ENCODE data around the gene C9orf153. TPM values are rescaled to one million over a fixed set of nuclear protein-coding genes. Genes with fewer than 3 reads are reported as not detected.

C9orf153 gene
- total RNA-seq, 1 experiment from 2014 or later: 0.17 TPM

GRCh38 chr9:86222667-86223066 is 36.8 kb downstream of the C9orf153 start:
- Histone ChIP-seq H4K20me1 (ENCODE audit: control insufficient read depth, insufficient read depth, insufficient read length) (no peaks in the 10 kb centered on the region), H4K8ac (replicated peaks; ENCODE audit: insufficient read length, low read depth, low read length) (no peak overlapping the region), H3K79me1 (ENCODE audit: insufficient read depth, low read depth, low read length, poor library complexity, severe bottlenecking) (no peaks in the 10 kb centered on the region), H3K27ac (ENCODE audit: insufficient read length, low read depth, low read length) (no peak overlapping the region), H2AK5ac (ENCODE audit: insufficient read length, low read length) (no peak overlapping the region), H2BK15ac (ENCODE audit: low read depth, low read length) (no peak overlapping the region), H3K4ac (ENCODE audit: low read depth, low read length) (no peak overlapping the region), H2BK12ac (ENCODE audit: insufficient read length, low read depth, low read length) (no peak overlapping the region), H3T11ph (ENCODE audit: low read length) (no peak overlapping the region), H3K4me2 (ENCODE audit: insufficient read depth, insufficient read length, low read length) (no peak overlapping the region), H3K23me2 (ENCODE audit: insufficient read length, low read depth, low read length, poor library complexity, severe bottlenecking) (no peaks in the 10 kb centered on the region), H3K9ac (ENCODE audit: extremely low read depth, insufficient read length, low read length) (no peak overlapping the region), H3K14ac (ENCODE audit: insufficient read depth, low read length) (no peak overlapping the region), H3K4me1 (ENCODE audit: insufficient read depth, low read length) (no peaks in the 10 kb centered on the region), H3K9me3 (ENCODE audit: control insufficient read depth, low read depth, low read length) (no peaks in the 10 kb centered on the region), H2BK20ac (ENCODE audit: low read depth, low read length, poor library complexity, severe bottlenecking) (no peak overlapping the region), H3K56ac (ENCODE audit: insufficient read length, low read depth, low read length) (no peak overlapping the region), H2BK5ac (ENCODE audit: insufficient read length, low read length) (no peak overlapping the region), H2BK120ac (ENCODE audit: low read depth, low read length, poor library complexity, severe bottlenecking) (no peak overlapping the region), H4K91ac (ENCODE audit: insufficient read length, low read depth, low read length) (no peak overlapping the region), H3K79me2 (ENCODE audit: insufficient read depth, low read length) (no peaks in the 10 kb centered on the region), H3K18ac (ENCODE audit: insufficient read length, low read depth, low read length) (no peak overlapping the region), H2AFZ (ENCODE audit: low read length) (no peak overlapping the region), H4K5ac (ENCODE audit: insufficient read length, low read depth, low read length) (no peak overlapping the region), H3K23ac (ENCODE audit: insufficient read length, low read depth, low read length) (no peak overlapping the region), H3K27me3 (ENCODE audit: insufficient read depth, low read length) (no peaks in the 10 kb centered on the region)
- Mint-ChIP-seq H3K27ac (no peak overlapping the region), H3K4me3 (no peak overlapping the region), H3K9me3 (no peaks in the 10 kb centered on the region), H3K4me1 (no peaks in the 10 kb centered on the region), H3K36me3 (ENCODE audit: insufficient read depth in 1 of 3, low read depth in 3 of 3) (no peaks in the 10 kb centered on the region), H3K27me3 (ENCODE audit: low read depth) (no peaks in the 10 kb centered on the region)
- DNase-seq: no peak
- WGBS (ENCODE audit: extremely low coverage, insufficient read length, low lambda C conversion rate): no CpG with 5 or more reads among the region's 4 CpGs
- no peak for TF ChIP-seq CTCF (conservative IDR thresholded peaks at IDR 0.05)

Data from H9 (cell line).